GM12878 (cell line): ENCODE measurements around the gene RRAGB. TPM values are rescaled to one million over a fixed set of nuclear protein-coding genes. Genes with fewer than 3 reads are reported as not detected.

Source experiments
- ATAC-seq: fragments of 200-7000 bp; cut with Tn5 transposase; 3 replicates; pipeline ENCODE4 v1.9.1; 2020; ENCODE audit warnings: mild to moderate bottlenecking, moderate library complexity
- Bru-seq: library from RNA; stranded (reverse); fragments of 400-500 nt; gene quantifications from one replicate; lab custom pipeline; 2021; lab: Mats Ljungman, UMichigan
- BruChase-seq, 2 experiments: library from RNA; stranded (reverse); fragments of 400-500 nt; gene quantifications; one replicate each; lab custom pipeline; 2021; lab: Mats Ljungman, UMichigan
- BruUV-seq: library from RNA; stranded (reverse); fragments of 400-500 nt; replicated peaks from 2 replicates; lab custom pipeline; 2021; lab: Mats Ljungman, UMichigan
- CTCF ChIA-PET: fragments of 300-600 bp; sonication (Branson Sonifier 250); formaldehyde crosslinking; extraction: SDS; loops from one replicate; lab custom pipeline; 2021; ENCODE audit warnings: inconsistent platforms; lab: Yijun Ruan, JAX
- POLR2A ChIA-PET: fragments of 350-600 bp; formaldehyde crosslinking; extraction: SDS; loops from one replicate; lab custom pipeline; 2021; ENCODE audit warnings: inconsistent platforms; lab: Charles Lee
- RAD21 ChIA-PET: fragments of 300-600 bp; sonication (Branson Sonifier 250); formaldehyde crosslinking; loops from one replicate; lab custom pipeline; 2023; ENCODE audit warnings: antibody characterized with exemption; ENCODE audit not compliant: unreplicated experiment; lab: Charles Lee
- SMC1A ChIA-PET: fragments of 300-600 bp; sonication (Branson Sonifier 250); formaldehyde crosslinking; loops from one replicate; lab custom pipeline; 2023; ENCODE audit not compliant: unreplicated experiment, uncharacterized antibody; lab: Charles Lee
- DNase-seq: peaks from one replicate; pipeline ENCODE4 v3.0.0-alpha.2; 2011; ENCODE audit warnings: low read depth, low spot score
- FAIRE-seq: peaks from 3 replicates; lab custom pipeline; 2011; peaks lifted over from hg19 to GRCh38; lab: Jason Lieb, UNC
- H2AFZ ChIP-seq: 2 replicates; pipeline ENCODE4 v1.6.0; 2011; ENCODE audit warnings: low read depth, low read length, control low read depth; ENCODE audit not compliant: control insufficient read depth
- H3K27ac ChIP-seq: 2 replicates; pipeline ENCODE4 v1.5.1; 2011; ENCODE audit warnings: control low read depth; ENCODE audit not compliant: control insufficient read depth, insufficient read depth
- H3K27me3 ChIP-seq, 2 experiments: replicated peaks in 1 of 2; 2 replicates each; pipeline versions ENCODE4 v1.6.0 to v1.6.1; 2011; ENCODE audit warnings: low read length in 1 of 2; ENCODE audit not compliant: control insufficient read depth in 2 of 2, insufficient read depth in 2 of 2
- H3K36me3 ChIP-seq, 2 experiments: 2 replicates each; pipeline ENCODE4 v1.5.1; 2011; ENCODE audit warnings: low read length in 1 of 2; ENCODE audit not compliant: control insufficient read depth in 2 of 2, insufficient read depth in 2 of 2
- H3K4me1 ChIP-seq: 2 replicates; pipeline ENCODE4 v1.6.1; 2011; ENCODE audit warnings: mild to moderate bottlenecking, low read length, moderate library complexity, mixed read lengths; ENCODE audit not compliant: control insufficient read depth, insufficient read depth
- H3K4me2 ChIP-seq: 2 replicates; pipeline ENCODE4 v1.6.0; 2011; ENCODE audit warnings: control low read depth; ENCODE audit not compliant: control insufficient read depth, insufficient read depth
- H3K4me3 ChIP-seq: fragments of 200-600 bp; sonication (generic); 2 replicates; pipeline ENCODE4 v1.5.1; 2016
- H3K79me2 ChIP-seq: 2 replicates; pipeline ENCODE4 v1.6.0; 2011; ENCODE audit warnings: low read length; ENCODE audit not compliant: control insufficient read depth, insufficient read depth
- H3K9ac ChIP-seq: 2 replicates; pipeline ENCODE4 v1.8.0; 2011; ENCODE audit warnings: low read length, control low read depth, mixed read lengths; ENCODE audit not compliant: control insufficient read depth, insufficient read depth
- H3K9me3 ChIP-seq: replicated peaks from 3 replicates; pipeline ENCODE4 v1.5.1; 2011; ENCODE audit warnings: mild to moderate bottlenecking, low read length; ENCODE audit not compliant: control insufficient read depth, insufficient read depth
- H4K20me1 ChIP-seq: 2 replicates; pipeline ENCODE4 v1.6.0; 2011; ENCODE audit not compliant: control insufficient read depth, insufficient read depth
- HCFC1 ChIP-seq: fragments of 150-350 bp; IDR thresholded peaks from 2 replicates; pipeline ENCODE4 v1.6.1; 2014; ENCODE audit warnings: low read length
- POLR2AphosphoS5 ChIP-seq: IDR thresholded peaks from 2 replicates; pipeline ENCODE4 v1.6.1; 2011; ENCODE audit warnings: mild to moderate bottlenecking, low read length, inconsistent platforms
- RB1 ChIP-seq: fragments of 450-650 bp; formaldehyde crosslinking; IDR thresholded peaks from 2 replicates; pipeline ENCODE4 v1.6.1; 2017; ENCODE audit warnings: mild to moderate bottlenecking, borderline replicate concordance
- RELB ChIP-seq: fragments of 450-650 bp; IDR thresholded peaks from 2 replicates; pipeline ENCODE4 v1.6.1; 2017; ENCODE audit warnings: low read depth, mild to moderate bottlenecking, moderate library complexity
- ZNF592 ChIP-seq: fragments of 450-650 bp; IDR thresholded peaks from 2 replicates; pipeline ENCODE4 v1.6.1; 2017; ENCODE audit warnings: mild to moderate bottlenecking, moderate library complexity
- WGBS: methylation state at CpG from one replicate; pipeline ENCODE4 v1.1.6; 2016; ENCODE audit warnings: low lambda C conversion rate; ENCODE audit not compliant: insufficient replicate concordance, insufficient coverage; ENCODE audit errors: missing lambda C conversion rate; 5-methylcytosine and 5-hydroxymethylcytosine counted together
- in situ Hi-C: fragments of 300-500 bp; cut with MboI; formaldehyde crosslinking; loops from 9 replicates; pipeline ENCODE4 v1.14.3; 2018; ENCODE audit warnings: mixed read lengths
- intact Hi-C: fragments of 100-400 bp; cut with micrococcal nuclease; formaldehyde crosslinking; loops from one replicate; pipeline ENCODE4 v1.14.2; 2022; ENCODE audit not compliant: unreplicated experiment
- long read RNA-seq, 2 experiments: library from polyadenylated mRNA; unstranded; transcript quantifications; one replicate each; pipeline ENCODE4 v2.0.0, GENCODE V29; 2019 to 2020
- polyA minus RNA-seq, 3 experiments: library from RNA; depleted of rRNA, polyadenylated mRNA; stranded (reverse); fragments of >200 nt; gene quantifications; 2 replicates each; pipeline ENCODE4 v1.2.3, GENCODE V29; 2011
- polyA plus RNA-seq, 11 experiments: library from polyadenylated mRNA; depleted of rRNA in 4 of 11; unstranded in 6 of 11; stranded (reverse) in 5 of 11; fragments of >200 nt; fragmentation: Nextera tagmentation in 4 of 11; fragmentation: Illumina TruSeq in 1 of 11; extraction: Ambion mirVana in 4 of 11; extraction: Trizol in 1 of 11; gene quantifications; 1 replicate in 1 of 11; 2 replicates in 10 of 11; pipeline versions ENCODE4 v1.2.1 to v1.2.3, GENCODE V29; 2011 to 2016; ENCODE audit warnings: inconsistent platforms in 2 of 11, missing spikeins in 2 of 11, low read depth in 1 of 11
- total RNA-seq, 4 experiments: library from RNA; depleted of rRNA in 3 of 4; stranded (reverse); fragments of >200 nt in 3 of 4; fragmentation: Illumina TruSeq in 1 of 4; extraction: Trizol in 1 of 4; gene quantifications; 2 replicates each; pipeline versions ENCODE4 v1.2.1 to v1.2.3, GENCODE V29; 2013 to 2021

The RRAGB gene
- 67.2 and 87.1 TPM in 2 replicates for total RNA-seq (2013; cell fraction: nucleolus; rRNA removed)
- total RNA-seq (2014; rRNA removed): 18.8 and 19.0 TPM in 2 replicates
- total RNA-seq (2014; rRNA removed; fragmentation: Illumina TruSeq; extraction: Trizol): 11.7 and 16.9 TPM in 2 replicates
- total RNA-seq (2021): 8.2 and 11.9 TPM in 2 replicates
- polyA plus RNA-seq (2011; ENCODE audit: low read depth): 22.7 TPM
- 30.0 and 30.8 TPM in 2 replicates for polyA plus RNA-seq (2011; rRNA removed)
- polyA plus RNA-seq (2011; cell fraction: cytosol; rRNA removed): 16.4 and 18.5 TPM in 2 replicates
- 61.5 and 89.0 TPM in 2 replicates for polyA plus RNA-seq (2011; cell fraction: nucleus; rRNA removed)
- polyA plus RNA-seq (2012): 15.5 and 16.8 TPM in 2 replicates
- polyA plus RNA-seq (2014; fragmentation: Illumina TruSeq; extraction: Trizol): 14.6 and 20.2 TPM in 2 replicates
- polyA plus RNA-seq (2014; fragmentation: Nextera tagmentation; extraction: Ambion mirVana): 10 to 100 TPM in 1 of 2 experiments, 1 to 10 TPM in 1; 9.2 to 12.4 TPM
- polyA plus RNA-seq (2014; rRNA removed): 11.9 and 16.7 TPM in 2 replicates
- 1 to 10 TPM; 8.8 to 9.0 TPM for polyA plus RNA-seq (2016; fragmentation: Nextera tagmentation; extraction: Ambion mirVana)
- 17.4 and 17.7 TPM in 2 replicates for polyA minus RNA-seq (2011; rRNA and poly(A)+ RNA removed)
- 2.0 and 5.1 TPM in 2 replicates for polyA minus RNA-seq (2011; cell fraction: cytosol; rRNA and poly(A)+ RNA removed)
- 26.6 and 28.5 TPM in 2 replicates for polyA minus RNA-seq (2011; cell fraction: nucleus; rRNA and poly(A)+ RNA removed)
- Bru-seq, nascent RNA: percentile 79 among the genes with signal in this experiment
- percentile 91 among the genes with signal in this experiment for BruChase-seq, experiment 1, labeled RNA remaining after a 6-hour chase
- percentile 89 among the genes with signal in this experiment for BruChase-seq, experiment 2, labeled RNA remaining after a 2-hour chase
- long read RNA-seq, experiment 1, partial matches to known transcripts: 4 of 8 reads
- long read RNA-seq, experiment 1, other reads (novel, unspliced or antisense): 1 of 8 reads
- long read RNA-seq, experiment 2, transcript RRAGB-202 (10 exons, 2,061 nt): major isoform, 20 of 75 reads
- long read RNA-seq, experiment 2, partial matches to known transcripts: 27 of 75 reads
- long read RNA-seq, experiment 2, other reads (novel, unspliced or antisense): 25 of 75 reads

GRCh38 chrX:55717521-55718497 is at the start of gene RRAGB:
Gene RRAGB, plus strand, starts transcription at chrX:55717749. Its CDS starts 579 bp downstream, at chrX:55718328.
- CTCF ChIA-PET: interaction anchor here (0.6 to 1.8 kb wide), 13 partner anchors 10 to 1016 kb away, joined by 3 to 16 read pairs (median 4); partner anchors contain the start of gene MAGEH1
- FAIRE-seq: peak; percentile 70
- H2AFZ ChIP-seq: peak within 1 kb of the TSS; percentile 73
- H3K4me3 ChIP-seq: peak within 1 kb of the TSS; percentile 63
- peak within 1 kb of the TSS; percentile 62 for H3K4me2 ChIP-seq
- TSS peak; percentile 75 for BruUV-seq
- no peaks in the 10 kb centered on the region for H3K4me1 ChIP-seq
- in situ Hi-C loops: loop anchor here (10.0 to 25.0 kb wide), 3 partner anchors 273 to 1269 kb away; partner anchors contain the start of genes NBDY and SPIN3
- peak; percentile 96 for ATAC-seq
- H3K9me3 ChIP-seq: no peaks in the 10 kb centered on the region; the same call in 2 of the 3 replicates
- no peaks in the 10 kb centered on the region for H4K20me1 ChIP-seq
- 28% methylated on average over 40 of the region's 46 CpGs for WGBS
- peak within 1 kb of the TSS; percentile 82 for H3K9ac ChIP-seq
- H3K36me3 ChIP-seq: 0 out of 4 replicates have a peak, but pooled peaks cover 0 to 2% of the 10 kb centered on the region in 2 experiments
- H3K27ac ChIP-seq: peak within 1 kb of the TSS; percentile 84
- POLR2A ChIA-PET: interaction anchor here (0.8 to 1.0 kb wide), 2 partner anchors 266 to 557 kb away, joined by 3 to 4 read pairs; partner anchors contain the start of gene MAGEH1
- SMC1A ChIA-PET: interaction anchor here (0.8 to 2.5 kb wide), 18 partner anchors 10 to 1078 kb away, joined by 3 to 19 read pairs (median 3); partner anchors contain the start of genes MAGEH1, NBDY and USP51
- H3K27me3 ChIP-seq: no peaks in the 10 kb centered on the region
- peak; percentile 90 for DNase-seq
- H3K79me2 ChIP-seq: peaks cover 12% of the 10 kb centered on the region
- RAD21 ChIA-PET: interaction anchor here (0.6 to 1.6 kb wide), 8 partner anchors 121 to 1010 kb away, joined by 3 to 23 read pairs (median 3); no protein-coding TSS in a partner anchor
- intact Hi-C loops: loop anchor here (1.0 to 10.0 kb wide), 5 partner anchors 77 to 529 kb away; partner anchors contain the start of gene KLF8
- peak; percentile 61; the same call in 1 of the 2 replicates for TF ChIP-seq POLR2AphosphoS5
- TF ChIP-seq RB1: peak; percentile 29; the same call in 1 of the 2 replicates
- TF ChIP-seq RELB: peak; percentile 59; the same call in 1 of the 2 replicates
- TF ChIP-seq HCFC1: 0 out of 2 replicates have a peak, but pooled peaks have one; percentile 27
- TF ChIP-seq ZNF592: no peak
